GM21529 (cell line): ENCODE data around the gene UNC13D.
"Not testable (repeated sequence)": the region's sequence is repeated elsewhere in the genome, so short reads cannot be mapped to it uniquely, and the experiment has no call there.

Experiments used
- ATAC-seq: cut with Tn5 transposase; IDR thresholded peaks from one replicate; pipeline ENCODE4 v1.9.1; 2021; ENCODE audit not compliant: unreplicated experiment

The UNC13D gene

GRCh38 chr17:75875182-75875939 lies 31.2 kb upstream of the UNC13D start:
- ATAC-seq = no peak

DNA sequence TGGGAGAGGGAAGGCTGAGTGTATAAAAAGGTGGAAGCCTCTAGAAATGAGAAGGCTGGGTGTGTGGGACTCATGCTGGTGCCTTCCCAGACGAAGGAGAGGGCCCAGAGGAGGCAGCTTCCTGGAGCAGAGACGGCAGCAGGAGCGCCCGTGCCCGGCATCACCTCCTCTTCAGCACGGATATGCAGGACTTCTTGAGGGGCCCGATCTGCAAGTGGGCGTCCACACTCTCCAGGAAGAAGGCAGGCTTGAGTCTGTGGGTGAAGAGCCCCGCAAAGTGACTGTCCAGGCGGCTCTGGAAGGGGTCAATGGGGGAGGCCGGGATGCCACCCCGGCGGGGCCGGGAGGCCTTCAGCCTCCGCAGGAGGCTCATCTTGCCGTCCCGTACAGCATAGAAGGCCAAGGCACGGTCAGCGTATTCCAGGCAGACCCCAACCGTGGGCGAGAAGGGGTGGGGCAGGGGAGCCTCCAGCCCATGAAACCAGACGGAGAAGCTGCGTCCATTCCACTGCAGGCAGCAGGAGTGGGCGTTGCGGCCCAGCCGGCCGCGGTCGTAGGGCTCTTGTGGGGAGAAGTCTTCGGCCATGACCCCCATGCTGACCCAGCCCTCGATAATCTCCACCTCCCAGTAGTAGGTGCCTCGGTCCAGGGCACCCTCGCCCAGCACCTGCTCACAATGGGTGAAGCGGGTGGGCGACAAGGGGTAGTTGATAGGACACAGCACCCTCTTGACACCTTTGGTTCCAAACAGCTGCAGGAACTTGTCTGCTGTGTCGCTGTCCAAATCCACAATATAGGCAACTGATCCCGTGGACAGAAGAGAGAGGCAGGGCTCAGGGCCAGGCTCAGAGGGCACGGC lies 30.3 kb upstream of the UNC13D start:
- no peak for ATAC-seq

GRCh38 chr17:75873587-75874322 lies 29.6 kb upstream of the UNC13D start:
- no peak for ATAC-seq

GRCh38 chr17:75872434-75873351 lies 28.5 kb upstream of the UNC13D start:
- no peak for ATAC-seq

GRCh38 chr17:75870228-75870627 lies 26.0 kb upstream of the UNC13D start:
- not testable (repeated sequence) for ATAC-seq

DNA sequence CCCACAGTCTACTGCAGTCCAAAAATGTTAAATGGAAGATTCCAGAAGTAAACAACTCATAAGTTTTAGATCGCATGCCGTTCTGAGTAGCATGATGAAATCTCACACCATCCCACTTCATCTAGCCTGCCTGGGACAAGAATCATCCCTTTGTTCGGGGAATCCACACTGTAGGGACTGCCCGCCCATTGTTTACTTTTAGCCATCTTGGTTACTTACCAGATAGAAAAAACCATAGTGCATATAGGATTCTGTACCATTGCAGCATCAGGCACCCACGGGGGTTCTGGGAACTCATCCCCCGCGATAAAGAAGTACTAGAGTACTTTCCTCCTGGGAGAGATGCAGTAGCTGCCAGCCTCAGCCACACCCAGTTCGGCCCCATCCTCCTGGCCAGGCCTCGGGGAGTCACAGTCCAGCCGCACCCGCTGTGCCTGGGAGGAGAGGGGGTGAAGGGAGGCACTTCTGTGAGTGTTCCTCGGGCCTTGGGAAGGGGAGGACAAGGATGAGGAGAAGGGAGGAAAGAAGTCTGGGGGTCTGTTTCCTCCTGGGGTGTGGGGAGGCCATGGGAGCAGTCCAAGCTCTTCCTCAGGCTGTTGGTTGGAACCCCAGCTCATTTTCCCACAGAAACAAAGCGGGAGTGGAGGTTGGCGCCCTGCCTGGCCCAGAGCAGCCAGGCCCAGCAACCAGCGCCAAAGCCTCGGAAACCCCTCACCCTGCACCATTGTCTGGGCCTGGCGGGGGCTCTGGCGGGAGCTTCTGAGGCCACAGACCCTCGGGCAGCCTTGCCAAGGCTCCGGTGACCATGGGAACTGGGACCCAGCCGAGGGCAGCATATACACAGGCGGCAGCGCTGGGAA lies 25.3 kb upstream of the UNC13D start:
- ATAC-seq = no peak

GRCh38 chr17:75868730-75869281 lies 24.6 kb upstream of the UNC13D start:
- not testable (repeated sequence) for ATAC-seq

GRCh38 chr17:75865404-75866188 lies 21.4 kb upstream of the UNC13D start:
- ATAC-seq = not testable (repeated sequence)

- peak; percentile 26 for ATAC-seq
Observed at GRCh38 chr17:75864887-75865286, 20.7 kb upstream of the UNC13D start.

DNA sequence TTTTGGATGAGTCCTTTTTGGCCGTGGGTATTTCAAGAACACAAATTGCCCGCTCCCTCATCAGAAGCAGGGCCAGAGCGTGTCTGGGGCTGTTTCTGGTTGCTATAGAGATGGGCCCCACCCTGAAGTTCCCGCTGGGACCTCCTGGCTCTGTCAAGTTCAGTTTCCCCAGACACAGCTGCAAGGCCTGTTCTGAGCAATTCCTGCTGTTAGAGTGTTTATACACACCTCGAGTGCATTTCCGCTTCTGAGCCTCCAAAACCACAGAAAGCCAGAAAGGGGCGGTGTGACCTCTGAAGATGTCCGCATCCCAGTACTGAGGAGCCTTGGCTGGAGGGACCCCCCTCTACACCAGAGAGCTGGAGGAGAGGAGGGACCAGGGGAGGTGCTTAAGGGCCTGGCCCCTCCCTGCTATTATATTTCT lies 20.3 kb upstream of the UNC13D start:
- ATAC-seq = peak; percentile 89

GRCh38 chr17:75861927-75862317 lies 17.7 kb upstream of the UNC13D start:
- ATAC-seq = no peak

- ATAC-seq = not testable (repeated sequence)
Observed at GRCh38 chr17:75859358-75859757, 15.2 kb upstream of the UNC13D start.

DNA sequence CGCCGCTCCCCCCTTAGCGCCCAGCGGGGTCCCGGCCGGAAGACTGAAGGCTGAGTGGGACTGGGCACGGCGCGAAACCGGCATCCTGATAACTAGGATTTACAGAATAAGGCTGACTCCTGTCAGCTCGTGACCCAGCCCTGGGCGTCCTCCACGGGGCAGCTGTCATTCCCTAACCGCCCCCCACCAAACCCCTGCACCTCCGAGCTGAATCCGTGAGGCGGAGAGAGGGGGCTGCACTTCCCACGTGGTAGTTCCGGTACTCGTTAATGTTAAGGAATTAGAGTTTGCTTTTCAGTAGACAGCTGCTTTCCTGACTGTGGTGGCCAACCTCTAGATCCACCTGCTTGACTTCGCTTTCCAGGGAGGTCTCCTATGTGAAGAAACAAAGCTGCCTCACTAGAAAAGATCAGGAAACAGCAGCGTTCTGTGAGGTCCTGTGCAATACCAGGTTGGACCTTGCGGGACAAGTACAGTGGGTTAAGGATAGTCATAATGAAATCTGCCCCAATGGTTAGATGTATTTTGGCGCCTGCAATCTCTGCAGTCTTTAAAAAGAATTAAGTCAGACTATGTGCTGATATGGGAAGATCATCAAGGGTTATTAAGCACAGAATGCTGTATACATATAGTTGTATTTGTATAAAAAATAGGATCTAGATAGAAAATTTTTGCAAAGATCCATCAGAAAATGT lies 12.0 kb upstream of the UNC13D start:
- no peak for ATAC-seq

GRCh38 chr17:75855310-75856061 lies 11.3 kb upstream of the UNC13D start, which contains the start of gene WBP2:
Gene WBP2, minus strand, starts transcription at chr17:75855335. Its CDS starts 38 bp downstream, at chr17:75855297.
- peak; percentile 78 for ATAC-seq

GRCh38 chr17:75854881-75855309 lies 10.7 kb upstream of the UNC13D start:
- no peak for ATAC-seq

DNA sequence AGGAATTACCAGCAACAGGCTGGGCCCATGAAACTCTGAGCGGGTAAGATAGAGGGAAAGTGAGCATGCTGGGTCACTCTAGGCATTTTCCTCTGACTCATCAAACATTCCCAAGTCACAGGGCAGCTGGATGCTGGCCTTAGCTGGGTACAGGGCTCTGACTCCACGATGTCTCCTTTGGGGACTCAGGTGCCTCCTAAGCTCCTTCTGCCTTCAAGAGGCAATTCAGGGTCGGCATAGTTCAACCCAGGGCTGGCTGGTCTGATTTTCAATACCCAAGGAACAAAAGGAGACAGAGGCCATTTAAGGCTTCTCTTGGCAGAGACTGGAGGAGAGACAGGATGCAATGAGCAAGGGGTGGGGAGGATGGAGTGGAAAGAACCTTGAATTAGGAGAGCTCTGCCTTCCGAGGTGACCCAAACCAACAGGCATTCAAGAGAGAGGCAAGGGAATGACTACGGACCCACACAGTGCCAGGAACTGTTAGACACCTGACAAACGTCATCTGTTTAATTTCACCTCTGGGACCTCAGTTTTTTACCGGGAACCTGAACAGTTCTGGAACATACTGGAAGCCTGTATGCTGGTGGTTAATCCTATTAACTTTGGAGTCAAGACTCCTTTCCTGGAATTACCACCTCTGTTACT lies 10.0 kb upstream of the UNC13D start:
- ATAC-seq = no peak
